Islet of Langerhans (tissue), 1 donor: ENCODE data around the gene EVPL.
"Not testable (repeated sequence)": the region's sequence is repeated elsewhere in the genome, so short reads cannot be mapped to it uniquely, and the experiment has no call there.

Experiments used
- FAIRE-seq: peaks from one replicate; lab custom pipeline; 2011; peaks lifted over from hg19 to GRCh38; lab: Jason Lieb, UNC

The EVPL gene

GRCh38 chr17:76048025-76048605 is 21.0 kb upstream of the EVPL start:
- FAIRE-seq: no peak

- no peak for FAIRE-seq
These were observed 19.0 kb upstream of the EVPL start for GRCh38 chr17:76046064-76046463.

- not testable (repeated sequence) for FAIRE-seq
These were observed 17.4 kb upstream of the EVPL start for GRCh38 chr17:76044475-76045007.

DNA sequence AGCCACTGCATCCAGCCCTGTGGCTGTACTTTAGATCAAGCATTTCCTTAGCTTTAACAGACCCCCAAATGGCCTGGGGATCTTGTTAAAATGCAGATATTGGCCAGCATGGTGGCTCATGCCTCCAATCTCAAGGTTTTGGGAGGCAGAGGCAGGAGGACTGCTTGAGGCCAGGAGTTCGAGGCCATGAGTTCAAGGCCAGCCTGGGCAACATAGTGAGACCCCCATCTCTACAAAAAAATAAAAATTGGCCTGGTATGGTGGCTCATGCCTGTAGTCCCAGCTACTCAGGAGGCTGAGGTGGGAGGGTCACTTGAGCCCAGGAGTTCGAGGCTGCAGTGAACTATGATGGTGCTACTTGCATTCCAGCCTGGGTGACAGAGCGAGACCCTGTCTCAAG is 15.8 kb upstream of the EVPL start:
- FAIRE-seq: not testable (repeated sequence)

- no peak for FAIRE-seq
These were observed 13.3 kb upstream of the EVPL start for GRCh38 chr17:76040376-76040775.

GRCh38 chr17:76039121-76039520 is 12.0 kb upstream of the EVPL start:
- FAIRE-seq: no peak

DNA sequence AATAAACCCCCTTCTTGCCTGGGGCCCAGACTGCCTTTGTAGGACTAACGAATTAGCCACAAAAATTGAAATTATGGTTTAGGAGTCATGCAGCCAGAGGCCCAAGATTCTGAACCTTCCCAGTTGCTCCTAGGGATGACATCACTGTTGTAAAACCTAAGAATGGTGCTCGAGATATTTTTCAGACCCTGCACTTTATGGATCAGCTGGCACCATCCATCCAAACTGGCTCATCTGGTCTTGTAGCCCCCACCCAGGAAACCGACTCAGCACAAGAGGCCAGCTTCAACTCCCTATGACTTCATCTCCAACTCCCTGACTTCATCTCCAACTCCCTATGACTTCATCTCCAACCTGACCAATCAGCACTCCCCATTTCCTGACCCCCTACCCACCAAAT is 10.9 kb upstream of the EVPL start:
- FAIRE-seq: no peak

- FAIRE-seq: no peak
These were observed 9.6 kb upstream of the EVPL start for GRCh38 chr17:76036497-76037261.

GRCh38 chr17:76034428-76035350 is 7.6 kb upstream of the EVPL start:
- FAIRE-seq: no peak

DNA sequence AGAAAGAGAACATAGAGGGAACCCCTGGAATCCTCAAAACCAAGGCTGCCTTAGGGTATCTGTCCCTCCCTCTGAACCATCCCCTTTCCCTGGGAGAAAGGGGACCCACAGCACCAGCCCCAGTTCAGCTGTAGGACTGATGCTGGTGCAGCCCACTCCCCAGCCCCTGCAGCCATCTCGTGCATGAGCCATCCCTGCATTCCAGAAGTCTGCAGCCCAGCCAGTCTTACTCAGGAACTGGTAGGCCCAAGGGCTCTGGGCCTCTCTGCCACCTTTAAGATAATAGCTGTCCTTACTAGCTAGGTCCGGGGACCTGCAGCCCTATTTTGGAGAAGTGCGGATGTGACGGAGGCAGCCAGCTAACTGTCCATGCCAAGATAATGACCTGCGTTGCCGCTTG is 6.0 kb upstream of the EVPL start:
- no peak for FAIRE-seq

DNA sequence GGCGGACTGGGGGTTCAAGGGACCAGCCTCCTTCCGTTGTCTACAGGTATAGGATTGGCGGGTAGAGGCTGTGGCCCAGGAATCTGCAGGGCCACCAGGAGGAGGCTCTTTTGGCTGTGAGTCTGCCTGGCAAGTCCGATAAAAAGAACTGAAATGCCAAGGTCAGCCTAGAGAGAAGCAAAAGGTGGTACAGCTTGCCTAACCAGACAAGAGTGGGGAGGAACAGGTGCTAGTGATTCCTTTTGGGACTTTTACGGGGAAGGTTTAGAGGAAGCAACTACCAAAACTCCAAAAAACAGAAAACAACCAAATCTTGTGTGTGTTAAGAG is 5.6 kb upstream of the EVPL start:
- FAIRE-seq: no peak

DNA sequence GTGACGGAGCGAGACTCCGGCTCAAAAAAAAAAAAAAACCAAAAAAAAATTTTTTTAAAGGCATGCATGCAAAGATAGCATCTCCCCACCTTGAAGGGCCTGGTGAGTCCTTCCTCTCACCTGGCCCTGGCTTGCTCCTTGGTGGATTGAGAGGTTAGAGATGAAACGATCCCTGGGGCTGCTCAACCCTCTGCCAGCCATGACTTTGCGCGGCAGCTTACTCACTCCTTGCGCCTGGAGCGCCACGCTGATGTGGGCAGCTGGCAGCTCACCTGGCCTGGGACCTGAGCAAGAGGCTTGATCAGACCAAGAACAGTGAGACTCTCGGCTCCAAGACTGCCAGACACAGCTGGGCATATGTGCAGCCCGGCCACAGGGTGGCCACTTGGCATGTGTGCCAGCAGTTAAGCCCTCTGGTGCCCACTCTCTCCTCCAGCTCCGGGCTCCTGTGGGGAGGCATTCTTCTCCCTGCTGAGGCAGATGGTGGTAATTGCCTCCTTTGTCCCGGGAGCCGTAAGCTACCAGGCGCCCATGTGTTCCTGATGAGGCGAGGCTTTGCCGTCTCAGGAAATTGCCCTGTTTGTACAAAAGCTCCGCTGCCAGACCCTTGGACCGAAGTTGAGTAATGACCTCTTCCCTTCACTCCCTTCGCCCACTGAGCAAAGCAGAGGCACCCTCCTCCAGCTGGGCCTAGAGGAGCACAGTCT is 5.1 kb upstream of the EVPL start:
- FAIRE-seq: no peak

DNA sequence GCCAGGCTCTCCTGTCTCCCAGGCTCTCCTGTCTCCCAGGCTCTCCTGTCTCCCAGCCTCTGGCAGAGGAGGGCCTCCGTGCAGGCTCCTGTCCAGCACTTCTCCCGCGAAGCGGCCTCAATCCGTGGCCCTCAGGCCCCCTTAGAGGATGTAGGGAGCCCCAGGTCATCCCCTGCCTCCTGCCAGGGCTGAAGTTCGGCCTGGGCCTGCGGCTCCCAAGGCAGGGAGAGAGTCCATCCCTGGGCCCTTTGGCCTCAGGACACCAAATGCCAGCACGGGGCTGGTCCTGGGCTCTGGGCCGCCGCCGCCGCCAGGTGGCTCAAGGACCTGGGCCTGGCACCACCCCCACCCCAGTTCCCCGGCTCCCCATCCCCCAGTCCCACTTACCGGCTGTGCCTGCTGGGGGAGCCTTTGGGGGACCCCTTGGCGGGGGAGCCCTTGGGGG is 370 bp downstream of the EVPL start:
- FAIRE-seq: no peak

DNA sequence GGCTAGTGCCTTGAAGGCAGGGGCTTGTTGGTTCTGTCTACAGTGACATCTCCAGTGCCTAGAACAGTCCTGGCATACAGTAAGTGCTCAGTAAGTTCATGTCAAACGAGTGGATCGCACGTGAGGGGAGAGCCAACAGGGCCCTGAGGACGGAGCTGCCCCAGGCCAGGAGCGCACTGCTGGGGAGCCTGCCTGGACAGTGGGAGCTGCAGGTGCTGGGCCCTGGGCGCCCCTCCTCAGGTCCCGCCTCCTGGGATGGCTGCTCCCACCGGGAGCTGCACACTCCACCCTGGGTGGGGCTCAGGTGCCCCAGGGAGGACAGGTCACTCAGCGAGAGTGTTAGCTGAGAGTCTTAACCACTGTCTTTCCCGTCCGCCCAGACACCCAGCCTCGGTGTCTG is 1.8 kb downstream of the EVPL start:
- FAIRE-seq: no peak

GRCh38 chr17:76024353-76024752 is 2.8 kb downstream of the EVPL start:
- no peak for FAIRE-seq

- FAIRE-seq: no peak
These were observed 3.2 kb downstream of the EVPL start for GRCh38 chr17:76023900-76024237.

DNA sequence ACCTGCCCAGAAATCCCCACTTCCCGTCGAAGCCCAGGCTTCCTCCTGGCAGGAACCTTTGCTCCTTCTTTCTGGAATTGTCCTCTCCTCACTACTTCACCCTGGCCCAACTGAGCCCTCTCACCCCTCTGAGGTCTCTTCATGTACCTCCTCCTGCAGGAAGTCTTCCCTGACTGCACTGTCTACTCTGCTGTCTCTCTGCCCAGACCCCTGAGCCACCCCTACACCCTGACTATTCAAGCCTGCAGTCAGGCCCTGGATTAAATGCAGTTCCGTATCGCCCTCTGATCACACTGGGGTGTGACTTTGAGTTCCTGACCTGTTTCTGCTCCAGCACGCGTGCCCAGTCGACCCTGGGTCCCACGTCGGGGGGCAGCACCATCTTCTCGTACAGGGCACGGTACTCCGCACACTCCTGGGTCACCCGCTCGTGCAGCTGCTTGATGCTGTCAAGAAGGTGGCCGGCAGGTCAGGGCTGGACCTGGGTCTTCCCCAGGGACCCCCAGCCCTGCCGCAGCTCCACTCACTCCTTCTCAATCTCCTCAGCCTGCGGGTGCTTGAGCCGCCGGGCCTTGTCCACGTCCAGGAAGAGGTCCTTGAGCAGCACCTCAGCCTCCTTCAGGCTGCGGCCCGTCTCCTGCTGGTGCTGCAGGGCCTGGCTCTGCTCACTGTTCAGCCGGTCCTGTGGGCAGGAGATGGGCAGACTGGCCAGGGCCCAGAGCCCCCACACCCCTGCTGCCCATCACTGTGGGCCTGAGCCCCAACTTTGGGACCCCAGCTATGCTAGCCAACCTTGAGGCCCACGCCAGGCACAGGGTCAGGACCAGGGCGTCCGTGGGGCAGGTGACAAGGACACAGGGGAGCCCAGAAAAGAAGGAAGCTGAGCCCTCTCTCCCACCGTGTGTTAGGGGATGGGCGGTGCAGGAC is 3.9 kb downstream of the EVPL start:
- no peak for FAIRE-seq

- no peak for FAIRE-seq
These were observed 4.8 kb downstream of the EVPL start for GRCh38 chr17:76022285-76022684.

- no peak for FAIRE-seq
These were observed 7.2 kb downstream of the EVPL start for GRCh38 chr17:76019833-76020467.

DNA sequence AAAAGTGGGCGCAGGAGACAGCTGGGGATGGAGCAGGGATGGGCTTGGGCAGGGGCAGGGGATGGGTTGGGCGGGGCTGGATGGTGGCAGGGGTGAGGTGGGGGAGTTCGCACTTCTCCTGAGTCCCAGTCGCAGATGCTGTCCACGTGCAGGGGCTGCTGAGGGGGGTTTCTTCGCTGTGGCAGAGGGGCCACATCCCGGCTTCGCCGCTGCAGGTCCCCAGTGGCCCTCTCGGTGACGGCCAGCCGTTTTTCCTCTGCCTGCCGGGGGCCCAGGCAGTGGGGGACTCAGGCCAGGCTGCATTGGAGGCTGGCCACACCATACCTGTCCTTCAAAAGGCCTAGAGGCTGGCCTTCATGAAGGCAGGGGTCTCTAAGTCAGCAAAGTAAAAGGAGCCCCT is 8.3 kb downstream of the EVPL start:
- no peak for FAIRE-seq

DNA sequence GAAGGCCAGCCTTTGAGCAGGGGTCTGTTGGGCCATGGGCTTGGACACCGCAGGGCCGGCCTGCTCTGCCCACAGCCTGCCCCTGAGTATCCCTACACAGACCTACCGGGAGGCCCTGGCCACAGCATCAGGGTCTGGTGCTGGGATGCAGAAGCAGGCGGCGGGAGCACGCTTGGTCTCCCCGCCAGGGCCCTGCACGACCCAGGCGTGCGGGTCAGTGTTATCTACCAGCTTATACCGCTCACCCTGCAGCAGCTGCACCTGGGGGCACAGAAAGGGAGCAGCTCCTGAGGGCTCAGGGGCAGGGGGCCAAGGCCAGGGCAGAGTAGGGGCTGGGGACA is 8.8 kb downstream of the EVPL start:
- no peak for FAIRE-seq
